Esophagus mucosa (tissue), 1 donor: ENCODE measurements around the gene ASMT. TPM values are rescaled to one million over a fixed set of nuclear protein-coding genes. Genes with fewer than 3 reads are reported as not detected.
"Not testable (repeated sequence)": the region's sequence is repeated elsewhere in the genome, so short reads cannot be mapped to it uniquely, and the experiment has no call there.

Source experiments
- ATAC-seq: fragments of 200-7000 bp; cut with Tn5 transposase; one replicate; pipeline ENCODE4 v1.9.1; 2020
- total RNA-seq: library from RNA; stranded (reverse); gene quantifications from one replicate; pipeline ENCODE4 v1.2.4, GENCODE V29; 2023
- donor health status: DM: yes; HTN: yes; CAD: no.

The ASMT gene
- total RNA-seq, 1 donor from 2014 or later, result not detected

- peak; percentile 41 for ATAC-seq
Measured at GRCh38 chrX:1652011-1652811, 37.4 kb downstream of the ASMT start.

DNA sequence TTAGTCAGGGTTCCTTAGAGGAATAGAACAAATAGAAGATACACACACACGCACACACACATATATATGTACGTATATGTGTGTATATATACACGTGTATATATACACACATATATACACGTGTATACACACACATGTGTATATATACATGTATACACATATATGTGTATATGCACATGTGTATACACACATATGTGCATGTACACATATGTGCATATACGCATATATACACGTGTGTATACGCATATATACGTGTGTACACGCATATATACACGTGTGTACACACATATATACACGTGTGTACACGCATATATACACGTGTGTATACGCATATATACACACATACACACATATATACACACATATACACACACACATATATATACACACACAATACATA is 41.5 kb downstream of the ASMT start:
- no peak for ATAC-seq

- peak; percentile 62 for ATAC-seq
Measured at GRCh38 chrX:1657367-1658070, 42.7 kb downstream of the ASMT start.

- peak; percentile 10 for ATAC-seq
Measured at GRCh38 chrX:1658071-1658491, 43.2 kb downstream of the ASMT start.

GRCh38 chrX:1659664-1660461 is 45.0 kb downstream of the ASMT start:
- ATAC-seq, result no peak

DNA sequence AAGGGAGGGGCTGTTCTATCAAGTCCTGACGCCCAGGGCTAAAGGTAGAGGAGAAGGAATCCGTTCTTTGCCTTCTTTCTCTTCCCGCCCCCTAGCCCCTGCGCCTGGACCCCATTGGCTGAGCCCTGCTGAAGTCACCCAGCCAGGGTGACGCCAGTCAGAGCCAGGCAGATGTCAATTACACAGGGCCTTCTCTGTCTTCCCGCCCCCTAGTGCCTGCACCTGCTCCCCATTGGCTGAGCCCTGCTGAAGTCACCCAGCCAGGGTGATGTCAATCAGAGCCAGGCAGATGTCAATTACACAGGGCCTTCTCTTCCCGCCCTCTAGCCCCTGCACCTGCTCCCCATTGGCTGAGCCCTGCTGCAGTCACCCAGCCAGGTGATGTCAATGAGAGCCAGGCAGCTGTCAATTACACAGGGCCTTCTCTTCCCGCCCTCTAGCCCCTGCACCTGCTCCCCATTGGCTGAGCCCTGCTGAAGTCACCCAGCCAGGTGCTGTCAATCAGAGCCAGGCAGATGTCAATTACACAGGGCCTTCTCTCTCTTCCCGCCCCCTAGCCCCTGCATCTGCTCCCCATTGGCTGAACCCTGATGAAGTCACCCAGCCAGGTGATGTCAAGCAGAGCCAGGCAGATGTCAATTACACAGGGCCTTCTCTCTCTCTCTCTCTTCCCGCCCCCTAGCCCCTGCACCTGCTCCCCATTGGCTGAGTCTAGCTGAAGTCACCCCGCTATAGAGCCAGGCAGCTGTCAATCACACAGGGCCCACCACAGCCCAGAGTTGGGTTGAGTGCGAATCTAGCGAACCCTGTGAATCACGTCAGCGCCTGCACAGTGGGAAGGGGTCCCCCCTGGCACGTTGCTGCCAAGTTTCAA is 46.4 kb downstream of the ASMT start:
- peak; percentile 77 for ATAC-seq

GRCh38 chrX:1661922-1662221 is 47.0 kb downstream of the ASMT start:
- ATAC-seq, result no peak

- ATAC-seq, result no peak
Measured at GRCh38 chrX:1667566-1667965, 52.7 kb downstream of the ASMT start.

DNA sequence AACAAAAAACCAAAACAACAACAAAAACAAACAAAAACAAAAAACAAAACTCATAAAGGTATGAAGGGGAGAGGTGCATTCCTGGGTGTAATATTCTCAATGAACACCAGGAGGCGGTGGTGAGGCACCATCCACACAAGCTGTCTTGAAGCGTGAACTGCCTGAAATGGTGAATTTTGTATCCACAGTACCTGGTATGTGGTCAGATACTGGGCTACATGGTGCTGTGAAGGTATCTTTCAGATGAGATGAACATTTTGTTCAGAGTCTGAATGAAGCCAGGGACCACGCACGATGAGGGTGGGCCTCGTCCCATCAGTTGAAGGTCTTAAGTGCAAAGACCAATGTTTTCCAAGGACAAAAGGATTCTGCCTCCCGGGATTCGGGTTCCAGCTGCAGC is 58.5 kb downstream of the ASMT start:
- ATAC-seq, result no peak

DNA sequence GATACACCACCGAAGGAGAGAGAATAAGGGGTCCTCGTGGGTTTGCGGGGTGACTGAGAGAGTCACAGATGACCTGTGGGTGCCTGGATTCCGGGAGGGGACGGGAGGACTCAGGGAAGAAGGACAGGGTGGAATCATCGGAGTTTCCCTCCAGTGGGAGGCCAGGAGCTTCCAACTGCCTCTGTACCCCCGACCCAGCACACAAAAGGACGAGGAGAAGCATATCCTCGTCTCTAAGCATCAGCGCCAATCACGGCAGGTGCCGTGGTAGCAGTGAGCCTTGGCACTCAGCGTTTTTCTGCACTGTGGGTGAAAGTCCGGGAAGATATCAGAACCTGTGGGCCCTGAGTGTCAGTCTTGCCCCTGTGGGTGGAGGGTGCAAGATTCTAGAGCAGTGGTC is 62.0 kb downstream of the ASMT start:
- ATAC-seq, result no peak

- ATAC-seq, result no peak
Measured at GRCh38 chrX:1679238-1679637, 64.4 kb downstream of the ASMT start.

GRCh38 chrX:1681439-1681838 is 66.6 kb downstream of the ASMT start:
- no peak for ATAC-seq

DNA sequence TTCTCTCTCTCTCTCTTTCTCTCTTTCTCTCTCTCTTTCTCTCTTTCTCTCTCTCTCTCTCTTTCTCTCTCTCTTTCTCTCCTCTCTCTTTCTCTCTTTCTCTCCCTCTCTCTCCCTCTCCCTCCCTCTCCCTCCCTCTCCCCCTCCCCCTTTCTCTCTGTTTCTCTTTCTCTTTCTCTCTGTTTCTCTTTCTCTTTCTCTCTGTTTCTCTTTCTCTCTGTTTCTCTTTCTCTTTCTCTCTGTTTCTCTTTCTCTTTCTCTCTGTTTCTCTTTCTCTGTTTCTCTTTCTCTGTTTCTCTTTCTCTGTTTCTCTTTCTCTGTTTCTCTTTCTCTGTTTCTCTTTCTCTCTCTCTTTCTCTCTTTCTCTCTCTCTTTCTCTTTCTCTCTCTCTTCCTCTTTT is 67.0 kb downstream of the ASMT start:
- ATAC-seq, result not testable (repeated sequence)

- not testable (repeated sequence) for ATAC-seq
Measured at GRCh38 chrX:1682501-1682900, 67.6 kb downstream of the ASMT start.

- not testable (repeated sequence) for ATAC-seq
Measured at GRCh38 chrX:1684883-1685282, 70.0 kb downstream of the ASMT start.

DNA sequence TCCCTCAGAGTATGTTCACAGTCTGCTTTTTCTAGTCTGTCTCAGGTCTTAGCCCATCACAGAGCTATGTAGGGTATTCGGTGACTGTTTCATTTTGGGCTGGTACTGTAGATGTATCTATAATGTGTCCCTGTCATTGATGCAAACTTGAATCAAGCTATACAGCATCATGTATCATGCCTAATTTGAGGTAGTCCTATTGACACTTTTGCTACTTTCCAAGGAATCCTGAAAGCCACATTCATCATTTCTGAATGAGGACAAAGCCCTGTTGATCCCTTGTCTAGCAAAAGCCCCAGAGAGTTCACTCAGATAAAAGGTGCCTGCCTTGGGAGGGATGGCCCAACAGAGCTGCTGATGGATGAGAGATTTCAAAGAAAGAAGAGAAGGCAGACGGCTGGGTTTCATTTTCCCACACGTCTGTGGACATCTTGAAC is 70.6 kb downstream of the ASMT start:
- not testable (repeated sequence) for ATAC-seq

DNA sequence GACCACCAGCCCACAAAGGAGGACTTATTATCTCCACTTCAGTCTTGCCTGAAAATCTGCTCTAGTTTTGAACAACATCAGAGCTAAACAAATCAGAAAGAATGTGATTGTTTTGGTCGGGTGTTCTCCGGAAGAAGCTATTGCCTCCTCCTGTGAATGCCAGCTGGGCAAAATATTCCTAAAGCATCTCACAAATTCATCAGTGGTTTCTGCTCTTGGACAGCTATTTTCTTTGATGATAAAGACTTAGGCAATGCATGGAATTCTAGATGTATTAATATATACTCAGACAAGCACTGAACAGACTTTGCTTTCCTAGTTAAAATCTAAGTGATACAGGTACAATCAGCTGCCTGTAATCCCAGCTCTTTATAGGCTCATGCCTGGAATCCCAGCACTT is 71.8 kb downstream of the ASMT start:
- ATAC-seq, result no peak

Other genes starting within 250 kb of the ASMT start
- 294 TPM for gene SLC25A6, start 222.9 kb upstream of the ASMT start, total RNA-seq
- gene ASMTL, start 162.2 kb upstream of the ASMT start, total RNA-seq, result 8.1 TPM
- gene P2RY8, start 77.9 kb upstream of the ASMT start, total RNA-seq, result 0.52 TPM
- 13.0 TPM for gene AKAP17A, start 23.5 kb upstream of the ASMT start, total RNA-seq